ENCODE data around the gene SYT7. TPM values are rescaled to one million over a fixed set of nuclear protein-coding genes. Genes with fewer than 3 reads are reported as not detected.
"Not testable (repeated sequence)": the region's sequence is repeated elsewhere in the genome, so short reads cannot be mapped to it uniquely, and the experiment has no call there.

SYT7 gene
- total RNA-seq, 4 donors from 2014 or later: 2.1 to 10.0 (median 5.9) TPM

GRCh38 chr11:61480994-61481335 is 99.9 kb downstream of the SYT7 start:
- H3K4me1 ChIP-seq: no peaks in the 10 kb centered on the region
- H3K27ac ChIP-seq: no peak overlapping the region
- no peaks in the 10 kb centered on the region for H3K9me3 ChIP-seq
- H3K27me3 ChIP-seq: no peaks in the 10 kb centered on the region
- no peak for DNase-seq
- H3K36me3 ChIP-seq: no peaks in the 10 kb centered on the region
- no peak for TF ChIP-seq POLR2A (IDR thresholded peaks at IDR 0.05)
- no peak for TF ChIP-seq CTCF (IDR thresholded peaks at IDR 0.05)
- intact Hi-C loops (cut with DNase I; ENCODE audit: low total_unique reads): no loop called here
- H3K4me3 ChIP-seq: no peak overlapping the region

GRCh38 chr11:61480261-61480993 is 100.4 kb downstream of the SYT7 start:
- Histone ChIP-seq H3K27me3 (no peaks in the 10 kb centered on the region), H3K4me1 (no peaks in the 10 kb centered on the region), H3K9me3 (no peaks in the 10 kb centered on the region), H3K36me3 (no peaks in the 10 kb centered on the region), H3K27ac (no peak overlapping the region), H3K4me3 (no peak overlapping the region)
- TF ChIP-seq POLR2A (IDR thresholded peaks at IDR 0.05): no peak
- TF ChIP-seq CTCF (IDR thresholded peaks at IDR 0.05): no peak
- no peak for DNase-seq
- intact Hi-C loops (cut with DNase I; ENCODE audit: low total_unique reads): no loop called here

- H3K4me3 ChIP-seq, H3K27ac ChIP-seq, H3K36me3 ChIP-seq, H3K27me3 ChIP-seq, H3K9me3 ChIP-seq, DNase-seq, H3K4me1 ChIP-seq: not testable (repeated sequence)
- intact Hi-C loops (cut with DNase I; ENCODE audit: low total_unique reads): loop anchor here (5.0 kb wide), 1 partner anchor 158 kb away; no protein-coding TSS in a partner anchor
These were observed 101.4 kb downstream of the SYT7 start for GRCh38 chr11:61479360-61480058.

- Histone ChIP-seq H3K9me3 (no peaks in the 10 kb centered on the region), H3K27ac (no peak overlapping the region), H3K4me1 (no peaks in the 10 kb centered on the region), H3K27me3 (no peaks in the 10 kb centered on the region), H3K36me3 (no peaks in the 10 kb centered on the region), H3K4me3 (no peak overlapping the region)
- peak; percentile 47 to 60 for DNase-seq
- intact Hi-C loops (cut with DNase I; ENCODE audit: low total_unique reads): loop anchor here (5.0 kb wide), 1 partner anchor 160 kb away; no protein-coding TSS in a partner anchor
- no peak for TF ChIP-seq POLR2A (IDR thresholded peaks at IDR 0.05)
- TF ChIP-seq CTCF (IDR thresholded peaks at IDR 0.05): peak; percentile 87 to 90 (median 88)
These were observed 103.1 kb downstream of the SYT7 start for GRCh38 chr11:61477727-61478148.

GRCh38 chr11:61477126-61477525 is 103.8 kb downstream of the SYT7 start:
- Histone ChIP-seq H3K36me3 (no peaks in the 10 kb centered on the region), H3K4me1 (no peaks in the 10 kb centered on the region), H3K4me3 (no peak overlapping the region), H3K27me3 (no peaks in the 10 kb centered on the region), H3K9me3 (no peaks in the 10 kb centered on the region), H3K27ac (no peak overlapping the region)
- intact Hi-C loops (cut with DNase I; ENCODE audit: low total_unique reads): loop anchor here (5.0 kb wide), 1 partner anchor 160 kb away; no protein-coding TSS in a partner anchor
- no peak for DNase-seq
- no peak for TF ChIP-seq POLR2A (IDR thresholded peaks at IDR 0.05)
- no peak for TF ChIP-seq CTCF (IDR thresholded peaks at IDR 0.05)
